HL-60 (cell line): ENCODE data around the gene DENND4C.

Experiments used
- GABPA ChIP-seq: IDR thresholded peaks from 2 replicates; pipeline ENCODE4 v1.6.1; 2012; ENCODE audit warnings: low read depth
- POLR2AphosphoS5 ChIP-seq: IDR thresholded peaks from 2 replicates; pipeline ENCODE4 v1.6.1; 2012; ENCODE audit warnings: low read depth
- REST ChIP-seq: IDR thresholded peaks from 2 replicates; pipeline ENCODE4 v1.6.1; 2012; ENCODE audit warnings: low read depth; ENCODE audit not compliant: insufficient replicate concordance
- SPI1 ChIP-seq: IDR thresholded peaks from 2 replicates; pipeline ENCODE4 v1.6.1; 2012; ENCODE audit warnings: low read depth, mild to moderate bottlenecking, borderline replicate concordance
- TF ChIP-seq, protein P1 (sequence below): IDR thresholded peaks from one replicate; pipeline ENCODE4 v1.5.1; 2011; ENCODE audit warnings: low read length, control low read depth, inconsistent platforms; ENCODE audit not compliant: insufficient read depth

DNA sequence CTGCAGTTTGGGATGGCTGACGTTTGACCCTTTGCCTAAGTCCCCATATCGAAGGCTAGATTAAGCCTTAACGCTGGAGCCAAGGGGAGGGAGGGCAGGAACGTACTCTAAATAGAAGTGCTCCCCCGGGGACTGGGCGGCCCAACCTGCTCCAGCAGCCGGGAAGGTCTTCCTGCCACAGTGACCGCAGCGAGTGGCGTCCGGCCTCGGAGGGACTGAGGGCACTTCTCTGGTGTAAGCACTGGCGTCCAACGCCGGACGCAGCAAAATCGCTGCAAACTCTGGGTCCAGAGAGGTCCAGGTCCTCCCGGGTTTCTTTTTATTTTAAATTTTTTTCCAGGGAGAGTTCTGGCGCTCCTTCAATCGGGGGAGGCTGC is 177.8 kb downstream of the DENND4C start:
- TF ChIP-seq, protein P1, sequence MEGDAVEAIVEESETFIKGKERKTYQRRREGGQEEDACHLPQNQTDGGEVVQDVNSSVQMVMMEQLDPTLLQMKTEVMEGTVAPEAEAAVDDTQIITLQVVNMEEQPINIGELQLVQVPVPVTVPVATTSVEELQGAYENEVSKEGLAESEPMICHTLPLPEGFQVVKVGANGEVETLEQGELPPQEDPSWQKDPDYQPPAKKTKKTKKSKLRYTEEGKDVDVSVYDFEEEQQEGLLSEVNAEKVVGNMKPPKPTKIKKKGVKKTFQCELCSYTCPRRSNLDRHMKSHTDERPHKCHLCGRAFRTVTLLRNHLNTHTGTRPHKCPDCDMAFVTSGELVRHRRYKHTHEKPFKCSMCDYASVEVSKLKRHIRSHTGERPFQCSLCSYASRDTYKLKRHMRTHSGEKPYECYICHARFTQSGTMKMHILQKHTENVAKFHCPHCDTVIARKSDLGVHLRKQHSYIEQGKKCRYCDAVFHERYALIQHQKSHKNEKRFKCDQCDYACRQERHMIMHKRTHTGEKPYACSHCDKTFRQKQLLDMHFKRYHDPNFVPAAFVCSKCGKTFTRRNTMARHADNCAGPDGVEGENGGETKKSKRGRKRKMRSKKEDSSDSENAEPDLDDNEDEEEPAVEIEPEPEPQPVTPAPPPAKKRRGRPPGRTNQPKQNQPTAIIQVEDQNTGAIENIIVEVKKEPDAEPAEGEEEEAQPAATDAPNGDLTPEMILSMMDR: no peak
- TF ChIP-seq GABPA (no peak), REST (no peak), SPI1 (no peak), POLR2AphosphoS5 (no peak)
